Nasal cavity respiratory epithelium epithelial cell of viscerocranial mucosa (primary cell): Measurements from ENCODE around the gene UBL3. TPM values are rescaled to one million over a fixed set of nuclear protein-coding genes. Genes with fewer than 3 reads are reported as not detected.

Source experiments
- total RNA-seq: library from RNA; depleted of rRNA; stranded (reverse); fragments of >200 nt; gene quantifications from 2 replicates; pipeline ENCODE4 v1.2.3, GENCODE V29; 2014

The UBL3 gene, protein sequence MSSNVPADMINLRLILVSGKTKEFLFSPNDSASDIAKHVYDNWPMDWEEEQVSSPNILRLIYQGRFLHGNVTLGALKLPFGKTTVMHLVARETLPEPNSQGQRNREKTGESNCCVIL
- total RNA-seq, result 17.2 and 19.8 TPM in 2 replicates

GRCh38 chr13:29850213-29850898 is at the start of gene UBL3:
TSS of gene UBL3 (minus strand) at chr13:29850617. CDS start at chr13:29849538, 1,079 bp downstream.

